ENCODE results near the gene CLCNKB.

CLCNKB gene

DNA sequence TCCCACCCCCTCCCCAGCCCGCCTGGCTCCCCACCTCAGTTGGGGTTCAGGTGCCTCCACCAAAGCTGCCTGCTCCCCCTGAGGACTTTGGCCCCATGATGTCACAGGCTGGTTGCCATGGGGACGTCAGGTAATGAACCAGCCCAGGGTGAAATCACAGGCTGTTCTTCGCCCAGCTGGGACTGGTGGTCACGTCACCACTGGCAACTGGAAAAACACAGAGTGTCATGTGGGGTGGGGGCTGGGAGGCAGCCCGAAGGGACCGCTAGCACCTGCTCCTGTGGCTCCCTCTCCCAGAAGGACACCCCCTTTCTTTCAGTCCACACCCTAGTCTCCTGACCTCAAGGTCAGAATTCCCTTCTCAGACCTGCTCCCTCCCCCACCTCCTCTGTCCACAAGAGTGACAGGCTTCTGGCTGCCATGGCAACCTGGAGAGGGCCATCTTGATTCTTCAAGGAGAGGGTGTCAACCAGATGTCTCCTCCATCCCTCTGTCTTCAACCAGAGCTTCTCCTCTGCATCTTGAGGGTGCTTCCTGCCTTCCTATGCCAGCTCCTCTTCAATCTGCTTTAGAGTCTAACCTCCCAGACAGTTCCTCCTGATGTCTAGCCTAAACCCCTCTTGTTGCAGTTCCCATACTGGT is 23.7 kb downstream of the CLCNKB start:
- WGBS, 2 donors (ENCODE audit: extremely low coverage in 2 of 2, insufficient read length in 2 of 2, insufficient replicate concordance in 1 of 2): no CpG with 5 or more reads among the region's 6 CpGs
- Histone ChIP-seq H2AK5ac (ENCODE audit: low read depth, low read length) (peak overlapping the region; percentile 42), H4K91ac (ENCODE audit: low read depth, low read length, poor library complexity) (no peak overlapping the region), H3K79me1 (ENCODE audit: low read depth, low read length) (no peaks in the 10 kb centered on the region), H2BK5ac (ENCODE audit: low read length) (no peak overlapping the region), H3K9ac (ENCODE audit: low read depth, low read length, poor library complexity) (no peak overlapping the region), H3K27ac (replicated peaks; ENCODE audit: low read length) (no peak overlapping the region), H3K36me3 (replicated peaks in 1 of 2; ENCODE audit: control insufficient read depth in 2 of 2, insufficient read depth in 2 of 2, low read length in 2 of 2) (no peaks in the 10 kb centered on the region), H2AFZ (ENCODE audit: low read length) (no peak overlapping the region), H3K23ac (ENCODE audit: low read depth, low read length, poor library complexity) (no peak overlapping the region), H2BK120ac (ENCODE audit: low read depth, low read length) (no peak overlapping the region), H3K9me3 (replicated peaks in 1 of 2; ENCODE audit: control insufficient read depth in 2 of 2, insufficient read depth in 1 of 2, low read depth in 1 of 2, low read length in 2 of 2) (no peaks in the 10 kb centered on the region), H2BK15ac (ENCODE audit: low read length) (no peak overlapping the region), H3K14ac (ENCODE audit: low read length) (peak overlapping the region; percentile 42), H3K4me1 (ENCODE audit: control insufficient read depth in 2 of 2, insufficient read depth in 1 of 2, low read depth in 1 of 2, low read length in 2 of 2) (peaks cover 30 to 36% of the 10 kb centered on the region in 2 donors), H3K4ac (ENCODE audit: low read length) (no peak overlapping the region), H3K18ac (ENCODE audit: low read length) (peak overlapping the region; percentile 73), H3K27me3 (ENCODE audit: control insufficient read depth in 3 of 3, insufficient read depth in 3 of 3, low read depth in 1 of 3, low read length in 3 of 3) (peaks cover 0 to 36% (median 0%) of the 10 kb centered on the region in 3 experiments), H3K4me3 (ENCODE audit: low read length in 2 of 2) (no peak overlapping the region), H2BK12ac (ENCODE audit: low read length) (no peak overlapping the region), H4K8ac (ENCODE audit: low read depth, low read length) (no peak overlapping the region), H3K4me2 (ENCODE audit: insufficient read depth, low read length, poor library complexity, severe bottlenecking) (no peak overlapping the region)
- no peak for DNase-seq (ENCODE audit: low spot score)

DNA sequence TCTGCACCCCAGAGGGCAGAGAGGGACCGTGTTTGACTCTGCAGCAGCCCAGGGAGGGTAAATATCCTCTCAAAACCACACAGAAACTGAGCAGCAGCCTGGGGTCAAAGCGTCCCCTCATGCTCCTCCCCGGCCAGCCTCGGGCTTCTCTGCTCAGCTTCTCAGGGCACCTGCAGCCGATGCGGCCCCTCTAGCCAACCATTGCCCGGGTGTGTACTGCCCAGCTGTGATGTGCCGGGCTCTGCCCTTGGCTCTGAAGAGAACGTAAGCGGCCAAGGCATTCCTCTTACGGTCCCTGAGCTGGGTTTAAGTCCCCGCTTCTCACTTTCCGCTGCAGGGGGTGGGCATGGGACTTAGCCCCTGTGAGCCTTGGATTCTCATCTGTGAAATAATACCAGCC is 24.4 kb downstream of the CLCNKB start:
- no peaks in the 10 kb centered on the region for H3K36me3 ChIP-seq (replicated peaks in 1 of 2; ENCODE audit: control insufficient read depth in 2 of 2, insufficient read depth in 2 of 2, low read length in 2 of 2)
- H3K4me1 ChIP-seq (ENCODE audit: control insufficient read depth in 2 of 2, insufficient read depth in 1 of 2, low read depth in 1 of 2, low read length in 2 of 2): peaks cover 32 to 41% of the 10 kb centered on the region in 2 donors
- H2AFZ ChIP-seq (ENCODE audit: low read length): peak overlapping the region; percentile 12
- H3K23ac ChIP-seq (ENCODE audit: low read depth, low read length, poor library complexity): no peak overlapping the region
- H3K9me3 ChIP-seq (replicated peaks in 1 of 2; ENCODE audit: control insufficient read depth in 2 of 2, insufficient read depth in 1 of 2, low read depth in 1 of 2, low read length in 2 of 2): no peaks in the 10 kb centered on the region
- no peak overlapping the region for H3K9ac ChIP-seq (ENCODE audit: low read depth, low read length, poor library complexity)
- no peak for DNase-seq (ENCODE audit: low spot score)
- peak overlapping the region; percentile 68 for H3K18ac ChIP-seq (ENCODE audit: low read length)
- H3K14ac ChIP-seq (ENCODE audit: low read length): no peak overlapping the region
- no peak overlapping the region for H4K8ac ChIP-seq (ENCODE audit: low read depth, low read length)
- no peak overlapping the region for H3K4me2 ChIP-seq (ENCODE audit: insufficient read depth, low read length, poor library complexity, severe bottlenecking)
- peak overlapping the region; percentile 33 for H2BK12ac ChIP-seq (ENCODE audit: low read length)
- peak overlapping the region; percentile 16 for H2BK5ac ChIP-seq (ENCODE audit: low read length)
- no peaks in the 10 kb centered on the region for H3K79me1 ChIP-seq (ENCODE audit: low read depth, low read length)
- H3K4me3 ChIP-seq (ENCODE audit: low read length in 2 of 2): no peak overlapping the region
- no CpG with 5 or more reads among the region's 13 CpGs for WGBS, 2 donors (ENCODE audit: extremely low coverage in 2 of 2, insufficient read length in 2 of 2, insufficient replicate concordance in 1 of 2)
- no peak overlapping the region for H2BK120ac ChIP-seq (ENCODE audit: low read depth, low read length)
- no peak overlapping the region for H4K91ac ChIP-seq (ENCODE audit: low read depth, low read length, poor library complexity)
- H3K27me3 ChIP-seq (ENCODE audit: control insufficient read depth in 3 of 3, insufficient read depth in 3 of 3, low read depth in 1 of 3, low read length in 3 of 3): peaks cover 0 to 41% (median 0%) of the 10 kb centered on the region in 3 experiments
- no peak overlapping the region for H3K4ac ChIP-seq (ENCODE audit: low read length)
- no peak overlapping the region for H3K27ac ChIP-seq (replicated peaks; ENCODE audit: low read length)
- peak overlapping the region; percentile 42 for H2AK5ac ChIP-seq (ENCODE audit: low read depth, low read length)
- peak overlapping the region; percentile 13 for H2BK15ac ChIP-seq (ENCODE audit: low read length)

DNA sequence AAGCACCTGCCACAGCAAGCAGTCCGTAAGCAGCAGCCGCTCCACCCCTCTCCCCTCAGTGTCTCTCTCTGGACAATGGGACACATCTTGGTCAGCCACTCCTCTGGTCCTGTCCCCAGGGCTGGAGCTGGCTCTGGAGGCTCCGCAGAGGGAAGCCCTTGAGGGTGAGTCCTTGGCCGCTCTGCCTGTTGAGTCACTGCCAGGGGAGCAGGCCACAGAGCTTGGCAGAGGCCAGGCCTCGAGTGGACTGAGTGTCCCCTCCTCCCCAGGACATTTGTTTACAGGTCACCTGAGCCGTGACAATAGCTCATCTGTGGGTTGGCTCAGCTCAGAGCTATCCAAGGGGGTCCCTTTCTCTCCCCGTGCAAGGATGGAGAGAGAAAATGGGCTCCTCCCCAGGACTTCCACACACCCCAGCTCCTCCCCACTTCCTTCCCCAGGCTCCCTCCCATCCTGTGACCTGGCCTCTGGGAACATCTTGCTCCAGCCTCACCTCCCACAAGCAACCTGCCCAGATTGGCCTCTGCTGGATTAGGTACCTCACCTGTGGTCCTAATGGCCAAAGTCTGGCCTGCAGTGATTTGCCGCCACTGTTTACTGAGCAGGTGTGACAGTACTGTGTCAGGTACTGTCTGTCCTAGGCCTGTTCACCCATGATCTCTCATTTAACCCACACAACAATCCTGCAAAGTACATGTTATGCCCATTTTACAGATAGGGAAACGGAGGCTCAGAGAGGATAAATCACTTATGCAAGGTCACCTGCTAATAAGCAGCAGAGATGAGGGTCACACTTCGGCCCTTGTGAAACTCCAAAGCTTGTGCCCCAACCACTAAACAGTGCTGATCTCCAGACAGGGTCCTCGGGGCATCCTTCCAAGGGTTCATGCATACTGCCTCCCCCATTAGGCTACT is 25.0 kb downstream of the CLCNKB start:
- H2BK120ac ChIP-seq (ENCODE audit: low read depth, low read length): no peak overlapping the region
- H3K4me1 ChIP-seq (ENCODE audit: control insufficient read depth in 2 of 2, insufficient read depth in 1 of 2, low read depth in 1 of 2, low read length in 2 of 2): peaks cover 34 to 41% of the 10 kb centered on the region in 2 donors
- no peak overlapping the region for H4K8ac ChIP-seq (ENCODE audit: low read depth, low read length)
- H2AK5ac ChIP-seq (ENCODE audit: low read depth, low read length): peak overlapping the region; percentile 42
- peak overlapping the region; percentile 12 for H2AFZ ChIP-seq (ENCODE audit: low read length)
- H3K27ac ChIP-seq (replicated peaks; ENCODE audit: low read length): no peak overlapping the region
- peak overlapping the region; percentile 13 for H2BK15ac ChIP-seq (ENCODE audit: low read length)
- no peak overlapping the region for H3K14ac ChIP-seq (ENCODE audit: low read length)
- H3K27me3 ChIP-seq (ENCODE audit: control insufficient read depth in 3 of 3, insufficient read depth in 3 of 3, low read depth in 1 of 3, low read length in 3 of 3): peaks cover 0 to 39% (median 0%) of the 10 kb centered on the region in 3 experiments
- H2BK12ac ChIP-seq (ENCODE audit: low read length): peak overlapping the region; percentile 33
- no peak for DNase-seq (ENCODE audit: low spot score)
- H3K4me2 ChIP-seq (ENCODE audit: insufficient read depth, low read length, poor library complexity, severe bottlenecking): no peak overlapping the region
- H3K18ac ChIP-seq (ENCODE audit: low read length): peak overlapping the region; percentile 68
- H3K9ac ChIP-seq (ENCODE audit: low read depth, low read length, poor library complexity): no peak overlapping the region
- H3K4ac ChIP-seq (ENCODE audit: low read length): no peak overlapping the region
- H3K79me1 ChIP-seq (ENCODE audit: low read depth, low read length): no peaks in the 10 kb centered on the region
- no peak overlapping the region for H3K4me3 ChIP-seq (ENCODE audit: low read length in 2 of 2)
- no peak overlapping the region for H3K23ac ChIP-seq (ENCODE audit: low read depth, low read length, poor library complexity)
- peak overlapping the region; percentile 16 for H2BK5ac ChIP-seq (ENCODE audit: low read length)
- no peaks in the 10 kb centered on the region for H3K36me3 ChIP-seq (replicated peaks in 1 of 2; ENCODE audit: control insufficient read depth in 2 of 2, insufficient read depth in 2 of 2, low read length in 2 of 2)
- no CpG with 5 or more reads among the region's 11 CpGs for WGBS, 2 donors (ENCODE audit: extremely low coverage in 2 of 2, insufficient read length in 2 of 2, insufficient replicate concordance in 1 of 2)
- no peaks in the 10 kb centered on the region for H3K9me3 ChIP-seq (replicated peaks in 1 of 2; ENCODE audit: control insufficient read depth in 2 of 2, insufficient read depth in 1 of 2, low read depth in 1 of 2, low read length in 2 of 2)
- H4K91ac ChIP-seq (ENCODE audit: low read depth, low read length, poor library complexity): no peak overlapping the region

Measured in neuronal stem cell (in vitro differentiated cells).